Left cardiac atrium (tissue), 4 donors: ENCODE data around the gene FBXL3. TPM values are rescaled to one million over a fixed set of nuclear protein-coding genes. Genes with fewer than 3 reads are reported as not detected.
"Not testable (repeated sequence)": the region's sequence is repeated elsewhere in the genome, so short reads cannot be mapped to it uniquely, and the experiment has no call there.

Experiments used
- ATAC-seq, 2 donors: fragments of 200-7000 bp; cut with Tn5 transposase; one replicate each; pipeline ENCODE4 v1.9.1; 2020; ENCODE audit warnings: mild to moderate bottlenecking in 2 of 2, moderate library complexity in 2 of 2
- DNase-seq: peaks from one replicate; pipeline ENCODE4 v3.0.0-alpha.2; 2020
- intact Hi-C, 2 donors: fragments of 100-400 bp; cut with DNase I; formaldehyde crosslinking; loops; one replicate each; pipeline versions ENCODE4 v1.14.1 to v1.15.1; 2022 to 2023
- total RNA-seq, 2 donors: library from RNA; stranded (reverse); fragmentation: NEBNext Ultra II Directional; extraction: Animal tissue kit (Norgen Biotek cat#: 25700); gene quantifications; one replicate each; pipeline ENCODE4 v1.2.1, GENCODE V29; 2021
- donor health status: DM: no; HTN: yes; CAD: no.
- donor health status: DM: no; HTN: yes; CAD: no; lungs with severe emphysema.
- donor health status: DM: yes; HTN: yes; CAD: no.
- donor health status: Dilated cardiomyopathy.

FBXL3 gene
- total RNA-seq, 2 donors from 2014 or later: 33.2 to 33.3 TPM

DNA sequence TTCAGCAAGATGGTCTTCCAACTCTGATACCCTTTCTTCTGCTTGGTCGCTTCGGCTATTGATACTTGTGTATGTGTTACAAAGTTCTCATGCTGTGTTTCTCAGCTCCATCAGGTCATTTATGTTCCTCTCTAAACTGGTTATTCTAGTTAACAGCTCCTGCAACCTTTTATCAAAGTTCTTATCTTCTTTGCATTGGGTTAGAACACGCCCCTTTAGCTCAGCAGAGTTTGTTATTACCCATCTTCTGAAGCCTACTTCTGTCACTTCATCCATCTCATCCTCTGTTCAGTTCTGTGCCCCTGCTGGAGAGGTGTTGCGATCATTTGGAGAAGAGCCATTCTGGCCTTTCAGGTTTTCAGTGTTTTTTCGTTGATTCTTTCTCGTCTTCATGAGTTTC is 59.9 kb downstream of the FBXL3 start:
- intact Hi-C loops: no loop called here
- DNase-seq (no peak), ATAC-seq (no peak)

DNA sequence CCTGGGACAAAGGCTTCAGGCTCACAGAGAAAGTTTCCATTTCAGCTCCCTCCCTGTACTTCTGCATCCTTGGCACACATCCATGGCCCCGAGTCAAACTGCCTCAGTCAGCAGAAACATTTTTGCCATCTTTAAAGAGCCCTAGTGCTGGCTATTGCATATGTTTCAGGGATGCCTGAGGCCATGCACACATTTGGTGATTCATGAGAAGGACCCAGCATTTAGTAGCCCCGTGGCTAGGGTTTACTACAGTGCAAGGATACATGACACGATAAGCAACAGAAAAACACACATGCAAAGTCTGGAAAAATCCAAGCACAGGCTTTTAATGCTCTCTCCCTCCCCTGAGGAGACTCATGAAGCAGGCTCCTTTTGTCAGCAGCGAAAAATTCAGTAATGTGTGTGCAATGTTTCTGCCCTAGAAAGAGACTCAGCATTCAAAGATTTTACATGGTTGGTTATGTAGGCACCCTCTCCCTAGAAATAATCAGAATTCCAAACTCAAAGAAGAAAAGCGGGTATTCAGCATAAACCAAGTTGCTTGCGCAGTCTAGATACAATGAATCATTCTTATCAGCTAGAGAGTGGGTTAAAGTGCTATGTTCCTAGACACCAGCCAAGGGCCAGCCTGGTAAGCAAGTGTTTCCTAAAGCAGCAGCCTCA is 61.1 kb downstream of the FBXL3 start:
- ATAC-seq (peak; percentile 71 to 90), DNase-seq (peak; percentile 76)
- intact Hi-C loops: no loop called here

DNA sequence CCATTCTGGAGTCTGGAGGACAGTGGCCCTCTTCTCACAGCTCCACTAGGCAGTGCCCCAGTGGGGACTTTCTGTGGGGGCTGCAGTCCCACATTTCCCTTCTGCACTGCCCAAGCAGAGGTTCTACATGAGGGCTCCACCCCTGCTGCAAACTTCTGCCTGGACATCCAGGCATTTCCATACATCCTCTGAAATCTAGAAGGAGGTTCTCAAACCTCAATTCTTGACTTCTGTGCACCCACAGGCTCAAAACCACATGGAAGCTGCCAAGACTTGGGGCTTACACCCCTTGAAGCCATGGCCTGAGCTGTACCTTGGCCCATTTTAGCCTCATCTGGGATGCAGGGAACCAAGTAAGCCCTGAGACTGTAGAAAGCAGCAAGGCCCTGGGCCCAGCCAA is 67.2 kb downstream of the FBXL3 start:
- DNase-seq, intact Hi-C loops, ATAC-seq: not testable (repeated sequence)

DNA sequence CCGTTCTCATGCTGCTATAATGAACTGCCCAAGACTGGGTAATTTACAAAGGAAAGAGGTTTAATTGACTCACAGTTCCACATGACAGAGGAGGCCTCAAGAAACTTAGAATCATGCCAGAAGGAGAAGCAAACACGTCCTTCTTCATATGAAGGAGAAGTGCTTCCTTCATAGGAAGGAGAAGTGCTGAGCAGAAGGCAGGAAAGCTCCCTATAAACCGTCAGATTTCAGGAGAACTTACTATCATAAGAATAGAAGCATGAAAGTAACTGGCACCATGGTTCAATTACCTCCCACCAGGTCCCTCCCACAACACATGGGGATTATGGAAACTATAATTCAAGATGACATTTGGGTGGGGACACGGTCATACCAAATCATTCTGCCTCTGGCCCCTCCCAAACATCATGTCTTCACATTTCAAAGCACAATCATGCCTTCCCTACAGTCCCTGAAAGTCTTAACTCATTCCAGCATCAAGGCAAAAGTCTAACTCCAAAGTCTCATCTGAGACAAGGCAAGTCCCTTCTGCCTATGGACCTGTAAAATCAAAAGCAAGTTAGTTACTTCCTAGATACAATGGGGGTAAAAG is 68.0 kb downstream of the FBXL3 start:
- no peak for ATAC-seq
- intact Hi-C loops: no loop called here
- no peak for DNase-seq

DNA sequence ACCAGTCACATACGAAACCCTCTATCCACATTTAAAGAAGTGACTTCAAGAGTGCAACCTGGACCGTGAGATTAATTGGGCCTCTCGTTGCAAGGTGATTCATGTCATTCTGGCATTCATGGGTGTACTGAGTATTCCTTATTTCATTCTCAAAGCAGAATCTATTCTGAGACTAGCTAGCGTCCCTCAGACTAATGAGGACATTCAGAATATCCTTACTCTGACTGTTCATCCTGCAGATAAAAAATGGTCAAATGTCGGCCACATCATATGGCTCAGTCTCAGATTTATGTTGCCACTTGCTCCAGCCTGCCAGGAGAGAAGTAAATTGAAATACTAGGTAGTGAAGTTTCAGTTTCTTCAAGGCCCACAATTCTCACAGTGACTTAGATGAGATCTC is 71.3 kb downstream of the FBXL3 start:
- ATAC-seq: no peak
- intact Hi-C loops: no loop called here
- DNase-seq: no peak

Other genes starting within 250 kb of the FBXL3 start
- gene KCTD12, start 140.8 kb downstream of the FBXL3 start, total RNA-seq: 10 to 100 TPM; 67.1 to 67.9 TPM
- gene ACOD1, start 78.6 kb downstream of the FBXL3 start, total RNA-seq: not detected
- 10 to 100 TPM; 21.0 to 22.0 TPM for gene CLN5, start 35.1 kb downstream of the FBXL3 start, total RNA-seq